Measurements from ENCODE around the gene MPC1L.
"Not testable (repeated sequence)": the region's sequence is repeated elsewhere in the genome, so short reads cannot be mapped to it uniquely, and the experiment has no call there.

MPC1L gene

DNA sequence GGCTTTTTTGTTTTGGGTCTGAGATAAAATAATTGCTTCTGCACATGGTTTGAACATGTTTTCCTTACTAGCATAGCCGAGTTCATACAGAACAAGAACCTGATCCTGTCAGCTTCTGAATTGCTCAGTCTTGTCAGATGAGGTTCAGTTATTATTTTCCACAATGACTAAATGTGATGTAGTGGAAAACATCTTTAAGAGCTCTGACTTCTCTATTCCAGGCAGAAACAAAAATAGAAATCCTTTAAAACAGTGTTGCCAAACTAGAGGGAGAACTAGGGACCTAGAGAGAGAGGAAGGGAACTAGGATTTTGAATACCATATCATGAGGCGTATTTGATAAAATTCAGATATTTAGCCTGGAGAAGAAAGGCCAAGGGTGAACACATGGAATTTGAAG, 40.4 kb upstream of the MPC1L start:
- no peak for FAIRE-seq

DNA sequence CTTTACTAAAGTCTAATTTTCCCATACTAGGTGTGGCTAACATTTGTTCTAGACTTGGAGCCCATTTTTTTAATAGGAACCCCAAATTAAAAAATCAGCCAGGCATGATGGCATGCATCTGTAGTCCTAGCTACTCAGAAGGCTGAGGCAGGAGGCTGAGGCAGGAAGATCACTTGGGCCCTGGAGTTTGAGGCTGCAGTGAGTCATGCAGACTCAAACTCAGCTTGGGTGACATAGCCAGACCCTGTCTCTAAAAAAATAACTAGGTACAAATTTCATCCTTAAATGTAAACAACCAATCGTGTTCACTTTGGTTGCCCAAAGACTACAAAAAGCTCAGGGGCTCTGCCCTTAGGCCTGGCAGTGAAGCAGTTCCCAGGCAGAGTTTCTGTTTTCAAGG, 35.6 kb upstream of the MPC1L start:
- FAIRE-seq; DNase-seq (ENCODE audit: insufficient read length, low spot score): not testable (repeated sequence)

More for the DNA sequence above, 40.4 kb upstream of the MPC1L start:
- no peak for DNase-seq (ENCODE audit: insufficient read length, low spot score)
- no peak for TF ChIP-seq TAF1 (IDR thresholded peaks at IDR 0.05; ENCODE audit: low read depth, low read length)
- TF ChIP-seq SPI1 (IDR thresholded peaks at IDR 0.05; ENCODE audit: low read depth, low read length): no peak
- no peak for TF ChIP-seq POLR2A (IDR thresholded peaks at IDR 0.05; ENCODE audit: low read depth, low read length)
- TF ChIP-seq POLR2AphosphoS5 (IDR thresholded peaks at IDR 0.05; ENCODE audit: low read depth, low read length): no peak
- no peak for TF ChIP-seq POU2F2 (IDR thresholded peaks at IDR 0.05; ENCODE audit: low read depth, low read length)

DNA sequence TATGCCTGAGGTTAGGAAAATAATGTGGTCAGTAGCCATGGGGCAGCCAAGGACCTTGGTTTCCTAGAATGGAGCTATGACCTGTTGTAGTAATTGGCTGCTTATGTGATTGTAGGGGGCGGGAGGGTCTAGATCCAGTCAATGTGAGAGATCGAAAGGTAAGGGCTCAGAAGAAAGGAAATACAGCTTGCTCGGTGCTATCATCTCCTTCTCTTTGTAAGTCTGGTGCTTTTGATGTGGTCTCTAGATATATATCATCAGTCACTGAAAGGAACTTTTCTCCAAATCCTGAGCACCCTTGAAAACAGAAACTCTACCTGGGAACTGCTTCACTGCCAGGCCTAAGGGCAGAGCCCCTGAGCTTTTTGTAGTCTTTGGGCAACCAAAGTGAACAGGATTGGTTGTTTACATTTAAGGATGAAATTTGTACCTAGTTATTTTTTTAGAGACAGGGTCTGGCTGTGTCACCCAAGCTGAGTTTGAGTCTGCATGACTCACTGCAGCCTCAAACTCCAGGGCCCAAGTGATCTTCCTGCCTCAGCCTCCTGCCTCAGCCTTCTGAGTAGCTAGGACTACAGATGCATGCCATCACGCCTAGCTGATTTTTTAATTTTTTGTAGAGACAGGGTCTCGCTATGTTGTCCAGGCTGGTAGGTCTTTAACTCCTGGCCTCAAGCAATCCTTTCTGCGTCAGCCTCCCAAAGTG, 33.5 kb upstream of the MPC1L start:
- peak; percentile 74 for FAIRE-seq

DNA sequence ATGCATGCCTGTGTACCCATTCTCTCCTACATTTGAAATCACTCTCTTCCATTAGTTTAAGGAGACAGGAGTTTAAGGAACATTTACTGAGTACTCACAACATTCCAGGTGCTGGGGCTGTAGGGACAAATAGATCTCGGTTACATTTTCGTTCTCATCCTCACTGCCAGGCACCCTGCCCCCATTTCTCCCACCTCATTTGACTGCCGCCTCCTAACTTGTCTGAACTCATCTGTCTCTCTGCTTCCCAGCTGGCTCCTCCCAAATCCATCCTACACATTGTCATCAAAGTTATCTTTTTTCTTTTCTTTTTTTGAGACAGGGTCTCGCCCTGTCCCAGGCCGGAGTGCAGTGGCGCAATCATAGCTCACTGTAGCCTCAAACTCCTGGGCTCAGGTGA, 19.8 kb upstream of the MPC1L start:
- TF ChIP-seq POLR2A (IDR thresholded peaks at IDR 0.05; ENCODE audit: low read depth, low read length) (no peak), SPI1 (IDR thresholded peaks at IDR 0.05; ENCODE audit: low read depth, low read length) (no peak), TAF1 (IDR thresholded peaks at IDR 0.05; ENCODE audit: low read depth, low read length) (no peak), POLR2AphosphoS5 (IDR thresholded peaks at IDR 0.05; ENCODE audit: low read depth, low read length) (no peak), PAX5 (IDR thresholded peaks at IDR 0.05; ENCODE audit: insufficient read depth, low read length, severe bottlenecking) (no peak), POU2F2 (IDR thresholded peaks at IDR 0.05; ENCODE audit: low read depth, low read length) (no peak)
- DNase-seq (ENCODE audit: insufficient read length, low spot score) (no peak), FAIRE-seq (no peak)

More for the DNA sequence above, 33.5 kb upstream of the MPC1L start:
- not testable (repeated sequence) for DNase-seq (ENCODE audit: insufficient read length, low spot score)

DNA sequence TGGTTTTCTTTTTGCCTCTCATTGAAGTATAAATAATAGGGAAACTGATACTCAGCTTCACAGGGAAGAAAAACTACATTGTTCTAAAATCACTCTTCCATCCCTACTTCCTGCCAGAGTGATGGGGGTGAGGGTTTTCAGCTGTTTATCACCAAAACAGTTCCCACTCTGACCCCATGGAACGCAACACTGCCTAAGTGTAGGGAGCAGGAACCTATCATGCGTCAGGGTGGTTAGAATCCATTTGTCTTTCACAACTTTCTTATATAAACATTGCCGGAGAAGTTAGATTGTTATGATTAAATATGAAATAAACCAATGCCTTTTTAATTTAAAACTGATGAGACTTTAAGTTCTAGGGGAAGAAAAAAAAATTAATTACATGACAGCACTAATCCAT, 15.8 kb upstream of the MPC1L start:
- FAIRE-seq (no peak), DNase-seq (ENCODE audit: insufficient read length, low spot score) (no peak)
- no peak for TF ChIP-seq PAX5 (IDR thresholded peaks at IDR 0.05; ENCODE audit: insufficient read depth, low read length, severe bottlenecking)
- TF ChIP-seq TAF1 (IDR thresholded peaks at IDR 0.05; ENCODE audit: low read depth, low read length): no peak
- TF ChIP-seq SPI1 (IDR thresholded peaks at IDR 0.05; ENCODE audit: low read depth, low read length): no peak
- TF ChIP-seq POLR2AphosphoS5 (IDR thresholded peaks at IDR 0.05; ENCODE audit: low read depth, low read length): no peak
- TF ChIP-seq POLR2A (IDR thresholded peaks at IDR 0.05; ENCODE audit: low read depth, low read length): no peak
- TF ChIP-seq POU2F2 (IDR thresholded peaks at IDR 0.05; ENCODE audit: low read depth, low read length): no peak

DNA sequence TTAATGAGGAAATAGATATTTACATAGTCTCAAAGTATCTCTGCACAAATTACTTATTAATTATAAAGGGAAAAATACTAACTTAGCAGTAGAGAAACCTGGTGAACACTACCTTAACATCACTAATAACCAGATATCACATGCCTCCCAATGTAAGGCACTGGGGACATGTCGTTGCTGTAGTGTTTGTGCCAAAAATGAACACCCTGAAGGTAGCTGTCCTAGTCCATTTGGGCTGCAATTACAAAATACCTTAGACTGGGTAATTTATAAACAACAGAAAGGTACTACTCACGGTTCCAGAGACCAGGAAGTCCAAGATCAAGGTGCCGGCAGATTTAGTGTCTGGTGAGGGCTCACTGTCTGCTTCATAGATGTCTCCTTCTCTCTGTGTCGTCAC, 10.7 kb upstream of the MPC1L start:
- DNase-seq (ENCODE audit: insufficient read length, low spot score) (no peak), FAIRE-seq (no peak)
- TF ChIP-seq TAF1 (IDR thresholded peaks at IDR 0.05; ENCODE audit: low read depth, low read length) (no peak), POU2F2 (IDR thresholded peaks at IDR 0.05; ENCODE audit: low read depth, low read length) (no peak), POLR2A (IDR thresholded peaks at IDR 0.05; ENCODE audit: low read depth, low read length) (no peak), SPI1 (IDR thresholded peaks at IDR 0.05; ENCODE audit: low read depth, low read length) (no peak), POLR2AphosphoS5 (IDR thresholded peaks at IDR 0.05; ENCODE audit: low read depth, low read length) (no peak), PAX5 (IDR thresholded peaks at IDR 0.05; ENCODE audit: insufficient read depth, low read length, severe bottlenecking) (no peak)

DNA sequence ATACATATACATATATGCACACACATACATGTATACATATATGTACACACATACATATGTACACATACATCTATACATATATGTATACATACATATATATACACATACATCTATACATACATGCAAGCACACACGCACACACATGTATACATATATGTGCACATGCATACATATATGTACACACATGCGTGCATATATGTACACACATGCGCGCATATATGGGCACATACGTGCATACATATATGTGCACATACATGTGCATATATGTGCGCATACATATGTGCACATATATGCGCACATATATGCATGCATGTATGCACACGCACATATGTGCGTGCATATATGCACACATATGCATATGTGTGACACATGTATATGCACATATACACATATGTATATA, 7.3 kb upstream of the MPC1L start:
- FAIRE-seq: no peak
- TF ChIP-seq POLR2AphosphoS5 (IDR thresholded peaks at IDR 0.05; ENCODE audit: low read depth, low read length) (no peak), POU2F2 (IDR thresholded peaks at IDR 0.05; ENCODE audit: low read depth, low read length) (no peak), SPI1 (IDR thresholded peaks at IDR 0.05; ENCODE audit: low read depth, low read length) (no peak), PAX5 (IDR thresholded peaks at IDR 0.05; ENCODE audit: insufficient read depth, low read length, severe bottlenecking) (no peak), POLR2A (IDR thresholded peaks at IDR 0.05; ENCODE audit: low read depth, low read length) (no peak), TAF1 (IDR thresholded peaks at IDR 0.05; ENCODE audit: low read depth, low read length) (no peak)
- no peak for DNase-seq (ENCODE audit: insufficient read length, low spot score)

DNA sequence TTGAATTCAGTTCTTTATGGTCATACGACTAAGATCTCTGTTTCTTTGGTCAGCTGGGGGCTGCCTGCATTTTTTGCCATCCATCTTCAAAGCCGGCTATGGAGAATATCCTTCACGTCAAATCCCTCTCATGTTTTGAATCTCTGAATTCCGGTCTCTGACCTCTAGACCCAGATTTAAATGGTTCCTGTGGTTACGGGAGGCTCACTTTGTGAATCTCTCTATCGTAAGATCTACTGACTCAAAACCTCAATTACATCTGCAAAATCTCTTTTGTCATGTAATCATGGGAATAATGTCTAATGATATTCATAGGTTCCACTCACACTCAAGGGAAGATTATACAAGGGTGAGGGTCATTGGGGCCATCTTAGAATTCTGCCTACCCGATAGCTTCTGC, 5.7 kb upstream of the MPC1L start:
- DNase-seq (ENCODE audit: insufficient read length, low spot score): no peak
- FAIRE-seq: no peak
- TF ChIP-seq SPI1 (IDR thresholded peaks at IDR 0.05; ENCODE audit: low read depth, low read length) (no peak), TAF1 (IDR thresholded peaks at IDR 0.05; ENCODE audit: low read depth, low read length) (no peak), POLR2AphosphoS5 (IDR thresholded peaks at IDR 0.05; ENCODE audit: low read depth, low read length) (no peak), POLR2A (IDR thresholded peaks at IDR 0.05; ENCODE audit: low read depth, low read length) (no peak), PAX5 (IDR thresholded peaks at IDR 0.05; ENCODE audit: insufficient read depth, low read length, severe bottlenecking) (no peak), POU2F2 (IDR thresholded peaks at IDR 0.05; ENCODE audit: low read depth, low read length) (no peak)

DNA sequence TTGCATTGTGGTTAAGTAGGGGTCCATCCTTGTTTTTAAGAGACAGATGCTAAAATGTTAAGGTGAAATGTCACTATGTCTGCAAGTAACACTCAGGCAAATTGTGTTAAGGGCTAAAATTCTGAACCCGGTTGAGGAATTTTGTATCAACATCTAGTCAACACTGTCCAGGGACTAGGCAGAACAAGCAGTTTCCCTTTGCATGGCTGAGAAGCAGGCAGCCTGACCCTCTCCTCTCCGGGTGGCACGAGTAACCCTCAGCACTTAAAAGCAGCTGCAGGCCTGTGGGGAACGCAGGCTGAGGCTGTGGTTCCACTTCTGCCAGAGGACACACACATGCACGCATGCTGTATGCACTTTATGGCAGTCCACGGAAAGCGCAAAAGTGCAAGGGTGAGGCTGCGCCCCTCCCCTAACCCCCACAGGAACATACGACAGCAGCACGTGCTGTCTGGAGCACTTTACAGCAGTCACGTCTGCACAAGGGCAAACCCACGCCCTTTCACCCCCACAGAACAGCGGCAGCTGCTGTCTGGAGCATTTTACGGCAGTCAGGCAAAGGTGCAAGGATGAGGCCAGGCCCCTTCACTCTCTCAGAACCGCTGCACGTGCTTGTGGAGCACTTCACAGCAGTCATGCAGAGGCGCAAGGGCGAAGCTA, 619 bp upstream of the MPC1L start:
- no peak for DNase-seq (ENCODE audit: insufficient read length, low spot score)
- peak; percentile 28 for FAIRE-seq
- no peak for TF ChIP-seq POLR2AphosphoS5 (IDR thresholded peaks at IDR 0.05; ENCODE audit: low read depth, low read length)
- TF ChIP-seq SPI1 (IDR thresholded peaks at IDR 0.05; ENCODE audit: low read depth, low read length): no peak
- no peak for TF ChIP-seq PAX5 (IDR thresholded peaks at IDR 0.05; ENCODE audit: insufficient read depth, low read length, severe bottlenecking)
- TF ChIP-seq TAF1 (IDR thresholded peaks at IDR 0.05; ENCODE audit: low read depth, low read length): no peak
- no peak for TF ChIP-seq POU2F2 (IDR thresholded peaks at IDR 0.05; ENCODE audit: low read depth, low read length)

DNA sequence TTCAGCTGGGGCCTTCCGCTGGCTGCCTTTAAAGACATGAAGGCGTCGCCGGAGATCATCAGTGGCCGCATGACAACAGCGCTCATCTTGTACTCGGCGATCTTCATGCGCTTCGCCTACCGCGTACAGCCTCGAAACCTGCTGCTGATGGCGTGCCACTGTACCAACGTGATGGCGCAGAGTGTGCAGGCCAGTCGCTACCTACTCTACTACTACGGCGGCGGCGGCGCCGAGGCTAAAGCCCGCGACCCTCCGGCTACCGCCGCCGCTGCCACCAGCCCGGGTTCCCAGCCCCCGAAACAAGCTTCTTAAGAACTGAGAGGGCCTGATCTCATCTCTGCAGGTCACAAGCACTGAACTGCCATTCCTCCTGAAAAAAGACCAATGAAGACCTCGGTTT, 437 bp downstream of the MPC1L start:
- DNase-seq (ENCODE audit: insufficient read length, low spot score) (no peak), FAIRE-seq (no peak)
- TF ChIP-seq TAF1 (IDR thresholded peaks at IDR 0.05; ENCODE audit: low read depth, low read length): no peak
- no peak for TF ChIP-seq SPI1 (IDR thresholded peaks at IDR 0.05; ENCODE audit: low read depth, low read length)
- TF ChIP-seq POLR2A (IDR thresholded peaks at IDR 0.05; ENCODE audit: low read depth, low read length): no peak
- no peak for TF ChIP-seq POU2F2 (IDR thresholded peaks at IDR 0.05; ENCODE audit: low read depth, low read length)
- TF ChIP-seq PAX5 (IDR thresholded peaks at IDR 0.05; ENCODE audit: insufficient read depth, low read length, severe bottlenecking): no peak
- no peak for TF ChIP-seq POLR2AphosphoS5 (IDR thresholded peaks at IDR 0.05; ENCODE audit: low read depth, low read length)
